ENCODE results near the gene DYRK1B. TPM values are rescaled to one million over a fixed set of nuclear protein-coding genes. Genes with fewer than 3 reads are reported as not detected.
A peak's percentile ranks its signal among the peaks of the same experiment; 100 is the strongest.

DYRK1B gene
- total RNA-seq, 1 experiment from 2014 or later, result 12.2 TPM

DNA sequence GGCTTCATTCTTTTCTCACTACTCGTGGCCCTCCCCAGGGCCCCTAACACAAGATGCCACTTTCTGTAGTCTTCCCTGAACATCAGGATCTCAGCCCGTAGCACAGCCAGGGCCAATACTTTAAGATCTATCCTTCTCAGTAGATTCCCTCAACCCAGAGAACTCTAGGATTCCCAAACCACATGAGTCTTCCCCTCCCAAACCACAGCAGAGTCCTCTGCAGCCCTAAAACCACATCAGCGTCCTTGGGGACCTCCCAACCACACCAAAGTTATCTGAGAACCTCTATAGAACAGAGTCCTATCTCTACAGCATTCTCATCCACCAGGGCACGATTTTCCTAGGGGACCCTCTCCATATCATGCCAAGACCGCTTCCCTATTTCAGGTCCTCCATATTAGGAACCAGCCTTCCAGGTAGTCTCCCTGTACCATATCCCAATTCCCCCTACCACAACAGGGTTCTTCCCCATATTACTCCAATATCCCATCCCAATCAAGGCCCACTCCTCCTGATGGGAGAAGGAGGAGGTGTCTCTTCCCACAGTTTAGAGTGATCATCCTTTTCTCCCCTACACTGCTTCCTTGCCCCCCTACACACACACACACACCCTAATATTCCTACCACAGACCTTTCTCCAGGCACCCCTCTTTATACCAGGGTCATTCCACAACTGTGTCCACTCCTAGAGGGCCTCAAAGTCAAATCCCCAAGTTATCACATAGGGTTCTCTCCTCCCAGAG is 1.4 kb downstream of the DYRK1B start:
- peak overlapping the region; percentile 47; the same call in 1 of the 2 replicates for H3K27ac Mint-ChIP-seq
- ATAC-seq (no peak), DNase-seq (ENCODE audit: low spot score) (no peak)
- H3K4me3 Mint-ChIP-seq, result peak overlapping the region; percentile 67
- no peaks in the 10 kb centered on the region for H3K9me3 Mint-ChIP-seq
- H3K27me3 Mint-ChIP-seq (ENCODE audit: low read depth), result no peaks in the 10 kb centered on the region
- peaks cover 13% of the 10 kb centered on the region for H3K4me1 Mint-ChIP-seq
- POLR2A ChIA-PET, result interaction anchor here (1.5 to 2.1 kb wide), 2 partner anchors 8 to 14 kb away, joined by 11 to 14 read pairs; partner anchors contain the start of gene FBL
- H3K36me3 Mint-ChIP-seq, result peaks cover 47% of the 10 kb centered on the region
- CTCF ChIA-PET, result interaction anchor here (1.9 to 2.1 kb wide), 2 partner anchors 14 to 138 kb away, joined by 7 to 13 read pairs; partner anchors contain the start of genes FBL and PSMC4
- TF ChIP-seq, protein P1, sequence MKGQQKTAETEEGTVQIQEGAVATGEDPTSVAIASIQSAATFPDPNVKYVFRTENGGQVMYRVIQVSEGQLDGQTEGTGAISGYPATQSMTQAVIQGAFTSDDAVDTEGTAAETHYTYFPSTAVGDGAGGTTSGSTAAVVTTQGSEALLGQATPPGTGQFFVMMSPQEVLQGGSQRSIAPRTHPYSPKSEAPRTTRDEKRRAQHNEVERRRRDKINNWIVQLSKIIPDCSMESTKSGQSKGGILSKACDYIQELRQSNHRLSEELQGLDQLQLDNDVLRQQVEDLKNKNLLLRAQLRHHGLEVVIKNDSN (CRISPR knock-in tag; IDR thresholded peaks at IDR 0.05), result no peak
- TF ChIP-seq PRDM15 (CRISPR knock-in tag; IDR thresholded peaks at IDR 0.05) (no peak), SMAD3 (CRISPR knock-in tag; IDR thresholded peaks at IDR 0.05; ENCODE audit: borderline replicate concordance) (no peak), FOXK1 (CRISPR knock-in tag; IDR thresholded peaks at IDR 0.05) (no peak), CREM (CRISPR knock-in tag; IDR thresholded peaks at IDR 0.05) (no peak), JUN (CRISPR knock-in tag; IDR thresholded peaks at IDR 0.05) (no peak), IRF2 (CRISPR knock-in tag; IDR thresholded peaks at IDR 0.05; ENCODE audit: borderline replicate concordance, low read depth) (no peak), OVOL2 (CRISPR knock-in tag; IDR thresholded peaks at IDR 0.05; ENCODE audit: borderline replicate concordance) (no peak), FOXJ3 (CRISPR knock-in tag; IDR thresholded peaks at IDR 0.05; ENCODE audit: borderline replicate concordance) (no peak), ESRRA (CRISPR knock-in tag; IDR thresholded peaks at IDR 0.05; ENCODE audit: borderline replicate concordance) (no peak), CBFB (CRISPR knock-in tag; IDR thresholded peaks at IDR 0.05; ENCODE audit: low read depth) (no peak), GRHL2 (CRISPR knock-in tag; IDR thresholded peaks at IDR 0.05; ENCODE audit: insufficient replicate concordance, severe bottlenecking) (no peak)

DNA sequence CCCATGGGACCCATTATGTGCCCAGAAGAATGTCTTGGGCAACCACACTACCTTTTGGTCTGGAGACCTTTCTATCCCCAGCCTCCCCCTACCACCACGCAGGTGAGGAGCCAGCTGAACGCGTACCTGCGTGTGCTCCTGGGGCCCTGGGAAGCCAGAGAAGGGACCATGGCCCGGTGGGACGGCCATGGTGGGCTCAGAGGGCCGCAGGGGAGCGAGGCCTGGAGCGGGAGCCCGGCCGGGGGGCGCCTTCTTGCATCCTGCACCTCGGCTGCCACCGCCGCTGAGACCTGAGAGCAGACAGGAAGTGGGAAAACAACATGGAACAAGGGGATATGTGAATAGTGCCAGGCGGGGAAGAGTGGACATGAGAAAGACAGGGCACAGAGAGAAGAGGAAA is 2.3 kb downstream of the DYRK1B start:
- peak overlapping the region; percentile 4; the same call in 1 of the 2 replicates for H3K4me3 Mint-ChIP-seq

More for the DNA sequence above, 2.3 kb downstream of the DYRK1B start:
- DNase-seq (ENCODE audit: low spot score) (no peak), ATAC-seq (no peak)
- Mint-ChIP-seq H3K4me1 (peaks cover 13% of the 10 kb centered on the region), H3K36me3 (peaks cover 38% of the 10 kb centered on the region), H3K27me3 (ENCODE audit: low read depth) (no peaks in the 10 kb centered on the region), H3K27ac (no peak overlapping the region), H3K9me3 (no peaks in the 10 kb centered on the region)
- ChIA-PET CTCF (no interaction called here), POLR2A (no interaction called here)
- no peak for TF ChIP-seq ZNF423 (CRISPR knock-in tag; IDR thresholded peaks at IDR 0.05)
- TF ChIP-seq FOXJ3 (CRISPR knock-in tag; IDR thresholded peaks at IDR 0.05; ENCODE audit: borderline replicate concordance), result no peak
- TF ChIP-seq EMX1 (CRISPR knock-in tag; IDR thresholded peaks at IDR 0.05), result no peak
- TF ChIP-seq, protein P2, sequence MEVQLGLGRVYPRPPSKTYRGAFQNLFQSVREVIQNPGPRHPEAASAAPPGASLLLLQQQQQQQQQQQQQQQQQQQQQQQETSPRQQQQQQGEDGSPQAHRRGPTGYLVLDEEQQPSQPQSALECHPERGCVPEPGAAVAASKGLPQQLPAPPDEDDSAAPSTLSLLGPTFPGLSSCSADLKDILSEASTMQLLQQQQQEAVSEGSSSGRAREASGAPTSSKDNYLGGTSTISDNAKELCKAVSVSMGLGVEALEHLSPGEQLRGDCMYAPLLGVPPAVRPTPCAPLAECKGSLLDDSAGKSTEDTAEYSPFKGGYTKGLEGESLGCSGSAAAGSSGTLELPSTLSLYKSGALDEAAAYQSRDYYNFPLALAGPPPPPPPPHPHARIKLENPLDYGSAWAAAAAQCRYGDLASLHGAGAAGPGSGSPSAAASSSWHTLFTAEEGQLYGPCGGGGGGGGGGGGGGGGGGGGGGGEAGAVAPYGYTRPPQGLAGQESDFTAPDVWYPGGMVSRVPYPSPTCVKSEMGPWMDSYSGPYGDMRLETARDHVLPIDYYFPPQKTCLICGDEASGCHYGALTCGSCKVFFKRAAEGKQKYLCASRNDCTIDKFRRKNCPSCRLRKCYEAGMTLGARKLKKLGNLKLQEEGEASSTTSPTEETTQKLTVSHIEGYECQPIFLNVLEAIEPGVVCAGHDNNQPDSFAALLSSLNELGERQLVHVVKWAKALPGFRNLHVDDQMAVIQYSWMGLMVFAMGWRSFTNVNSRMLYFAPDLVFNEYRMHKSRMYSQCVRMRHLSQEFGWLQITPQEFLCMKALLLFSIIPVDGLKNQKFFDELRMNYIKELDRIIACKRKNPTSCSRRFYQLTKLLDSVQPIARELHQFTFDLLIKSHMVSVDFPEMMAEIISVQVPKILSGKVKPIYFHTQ (CRISPR knock-in tag; IDR thresholded peaks at IDR 0.05), result no peak

All from WTC11 (cell line).